Lung (tissue), 12 donors: ENCODE measurements around the gene CELA2B. TPM values are rescaled to one million over a fixed set of nuclear protein-coding genes. Genes with fewer than 3 reads are reported as not detected.
"Not testable (repeated sequence)": the region's sequence is repeated elsewhere in the genome, so short reads cannot be mapped to it uniquely, and the experiment has no call there.

Experiments
- ATAC-seq: fragments of 200-7000 bp; cut with Tn5 transposase; one replicate; pipeline ENCODE4 v1.9.1; 2020; ENCODE audit warnings: moderate number of reproducible peaks; ENCODE audit not compliant: insufficient read depth, low FRiP score
- DNase-seq, 3 donors: peaks; one replicate each; pipeline ENCODE4 v3.0.0-alpha.2; 2013 to 2017
- H3K27ac ChIP-seq, 2 donors: one replicate each; pipeline ENCODE4 v1.5.1; 2013; ENCODE audit warnings: mild to moderate bottlenecking in 2 of 2, moderate library complexity in 2 of 2, control low read depth in 1 of 2, inconsistent platforms in 1 of 2, low read depth in 1 of 2, low read length in 1 of 2
- H3K27me3 ChIP-seq, 3 donors: one replicate each; pipeline ENCODE4 v1.5.1; 2013; ENCODE audit warnings: low read length in 2 of 3; ENCODE audit not compliant: control insufficient read depth in 3 of 3, insufficient read depth in 3 of 3
- H3K36me3 ChIP-seq, 4 donors: one replicate each; pipeline ENCODE4 v1.5.1; 2013; ENCODE audit warnings: low read length in 4 of 4, mild to moderate bottlenecking in 1 of 4, moderate library complexity in 1 of 4; ENCODE audit not compliant: control insufficient read depth in 4 of 4, insufficient read depth in 4 of 4
- H3K4me1 ChIP-seq, 5 donors: one replicate each; pipeline ENCODE4 v1.5.1; 2013; ENCODE audit warnings: low read length in 5 of 5, mild to moderate bottlenecking in 2 of 5, moderate library complexity in 1 of 5; ENCODE audit not compliant: control insufficient read depth in 5 of 5, insufficient read depth in 5 of 5
- H3K4me3 ChIP-seq: one replicate; pipeline ENCODE4 v1.5.1; 2013; ENCODE audit warnings: mild to moderate bottlenecking, control low read depth, moderate library complexity
- H3K9ac ChIP-seq, 2 donors: one replicate each; pipeline ENCODE4 v1.5.1; 2013; ENCODE audit warnings: low read length in 2 of 2, control low read depth in 1 of 2; ENCODE audit not compliant: insufficient read depth in 1 of 2
- H3K9me3 ChIP-seq, 4 donors: one replicate each; pipeline ENCODE4 v1.5.1; 2013; ENCODE audit warnings: low read length in 3 of 4, mild to moderate bottlenecking in 1 of 4, moderate library complexity in 1 of 4; ENCODE audit not compliant: control insufficient read depth in 4 of 4, insufficient read depth in 3 of 4
- WGBS, 2 donors: extraction: QIAGEN DNeasy Blood & Tissue Kit; methylation state at CpG; one replicate each; pipeline ENCODE4 v1.1.7; 2013; 5-methylcytosine and 5-hydroxymethylcytosine counted together
- polyA plus RNA-seq, 2 donors: library from polyadenylated mRNA; stranded (reverse); fragments of 200-250 nt; gene quantifications; one replicate each; pipeline ENCODE4 v1.2.1, GENCODE V29; 2013
- total RNA-seq, 2 donors: library from RNA; depleted of rRNA in 1 of 2; stranded (reverse); fragments of >200 nt in 1 of 2; gene quantifications; one replicate each; pipeline ENCODE4 v1.2.1, GENCODE V29; 2014 to 2021
- TF ChIP-seq, protein P1 (sequence below): IDR thresholded peaks from 2 replicates; pipeline ENCODE4 v1.5.1; 2012; ENCODE audit warnings: mild to moderate bottlenecking; ENCODE audit errors: control extremely low read depth, extremely low read depth
- donor health status: control.
- donor health status: control.
- donor health status: Bipolar disorder and iron deficiency.
- donor health status: healthy.
- donor health status: DM: yes; HTN: yes; CAD: no.

Gene CELA2B
- total and polyA plus RNA-seq, 4 donors: 0.63 to 1.3 TPM; not detected in 2

DNA sequence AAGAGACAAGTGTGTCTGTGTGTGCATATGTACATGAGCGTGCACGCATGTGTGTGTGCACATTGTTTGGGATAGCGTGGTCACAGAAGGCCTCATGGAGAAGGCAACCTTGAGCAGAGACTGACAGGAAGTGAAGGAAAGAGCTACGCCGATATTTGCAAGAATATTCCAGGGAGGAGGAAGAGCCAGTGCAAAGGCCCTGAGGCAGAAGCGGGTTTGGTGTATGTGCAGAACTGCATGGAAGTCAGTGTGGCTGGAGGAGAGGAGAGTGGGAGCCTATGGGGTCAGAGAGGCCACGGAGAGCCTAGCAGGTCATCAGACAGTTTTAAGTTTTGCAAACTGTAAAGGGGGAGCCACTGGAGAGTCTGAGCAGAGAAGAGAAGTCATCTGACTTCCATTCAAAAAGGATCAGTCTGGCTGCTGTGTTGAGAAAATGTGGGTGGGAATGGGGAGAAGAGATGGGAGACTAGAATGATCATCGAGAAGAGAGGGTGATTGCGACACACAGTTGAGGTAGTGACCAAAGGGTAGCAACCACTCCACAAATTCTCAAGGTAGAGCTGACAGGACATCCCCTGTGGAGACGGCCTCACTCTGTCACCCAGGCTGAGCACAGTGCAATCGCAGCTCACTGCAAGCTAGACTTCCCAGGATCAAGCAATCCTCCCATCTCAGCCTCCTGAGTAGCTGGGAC is 3.9 kb downstream of the CELA2B start:
- no peak for ATAC-seq
- no peaks in the 10 kb centered on the region for H3K9me3 ChIP-seq
- DNase-seq: no peak
- 91 to 94% methylated on average over 11 of the region's 11 CpGs for WGBS, 2 donors
- no peak overlapping the region for H3K9ac ChIP-seq
- H3K27me3 ChIP-seq: no peaks in the 10 kb centered on the region
- H3K4me1 ChIP-seq: peaks cover 0 to 21% (median 2%) of the 10 kb centered on the region in 5 donors
- H3K36me3 ChIP-seq: peaks cover 0 to 1% (median 0%) of the 10 kb centered on the region in 4 donors
- H3K27ac ChIP-seq: no peak overlapping the region
- TF ChIP-seq, protein P1, sequence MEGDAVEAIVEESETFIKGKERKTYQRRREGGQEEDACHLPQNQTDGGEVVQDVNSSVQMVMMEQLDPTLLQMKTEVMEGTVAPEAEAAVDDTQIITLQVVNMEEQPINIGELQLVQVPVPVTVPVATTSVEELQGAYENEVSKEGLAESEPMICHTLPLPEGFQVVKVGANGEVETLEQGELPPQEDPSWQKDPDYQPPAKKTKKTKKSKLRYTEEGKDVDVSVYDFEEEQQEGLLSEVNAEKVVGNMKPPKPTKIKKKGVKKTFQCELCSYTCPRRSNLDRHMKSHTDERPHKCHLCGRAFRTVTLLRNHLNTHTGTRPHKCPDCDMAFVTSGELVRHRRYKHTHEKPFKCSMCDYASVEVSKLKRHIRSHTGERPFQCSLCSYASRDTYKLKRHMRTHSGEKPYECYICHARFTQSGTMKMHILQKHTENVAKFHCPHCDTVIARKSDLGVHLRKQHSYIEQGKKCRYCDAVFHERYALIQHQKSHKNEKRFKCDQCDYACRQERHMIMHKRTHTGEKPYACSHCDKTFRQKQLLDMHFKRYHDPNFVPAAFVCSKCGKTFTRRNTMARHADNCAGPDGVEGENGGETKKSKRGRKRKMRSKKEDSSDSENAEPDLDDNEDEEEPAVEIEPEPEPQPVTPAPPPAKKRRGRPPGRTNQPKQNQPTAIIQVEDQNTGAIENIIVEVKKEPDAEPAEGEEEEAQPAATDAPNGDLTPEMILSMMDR: no peak
- no peak overlapping the region for H3K4me3 ChIP-seq

DNA sequence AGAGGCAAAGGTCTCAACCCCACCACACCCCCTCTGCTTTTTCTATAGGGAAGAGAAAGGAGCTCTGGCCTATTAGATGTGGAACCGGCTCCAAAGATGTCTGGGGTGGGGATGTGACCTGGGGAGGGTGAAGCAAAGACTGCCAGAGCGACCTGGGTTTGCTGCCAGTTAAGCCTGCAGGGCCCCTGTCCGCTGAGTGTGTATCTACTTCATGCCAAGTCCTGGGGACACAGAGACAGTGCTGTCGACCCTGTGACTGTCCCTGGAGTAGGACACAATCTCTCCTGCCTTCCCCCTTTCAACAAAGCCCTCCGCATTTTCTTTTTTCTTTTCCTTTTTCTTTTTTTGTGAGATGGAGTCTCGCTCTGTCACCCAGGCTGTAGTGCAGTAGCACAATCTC is 6.6 kb downstream of the CELA2B start:
- H3K9ac ChIP-seq, H3K27me3 ChIP-seq, H3K27ac ChIP-seq, DNase-seq, H3K9me3 ChIP-seq, H3K4me1 ChIP-seq, ATAC-seq, H3K36me3 ChIP-seq, H3K4me3 ChIP-seq: not testable (repeated sequence)
- WGBS, 2 donors: 84 to 93% methylated on average over 6 of the region's 6 CpGs

DNA sequence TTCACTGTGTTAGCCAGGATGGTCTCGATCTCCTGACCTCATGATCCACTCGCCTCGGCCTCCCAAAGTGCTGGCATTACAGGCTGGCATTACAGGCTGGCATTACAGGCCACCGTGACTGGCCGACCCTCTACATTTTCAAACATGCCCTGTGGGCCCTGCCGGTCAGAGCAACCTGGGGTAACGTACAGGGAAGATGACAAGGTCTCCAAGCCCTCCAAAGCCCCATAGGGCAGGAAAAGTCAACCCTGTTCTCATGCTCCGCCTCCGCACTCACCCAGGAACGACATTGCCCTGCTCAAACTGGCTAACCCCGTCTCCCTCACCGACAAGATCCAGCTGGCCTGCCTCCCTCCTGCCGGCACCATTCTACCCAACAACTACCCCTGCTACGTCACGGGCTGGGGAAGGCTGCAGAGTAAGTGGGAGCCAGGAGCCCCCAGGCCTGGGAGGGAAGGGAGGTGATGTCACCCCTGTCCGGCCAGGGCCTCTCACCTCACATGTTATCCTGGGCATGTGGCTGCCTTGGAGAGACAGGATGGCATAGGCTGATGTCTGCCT is 7.2 kb downstream of the CELA2B start:
- H3K9ac ChIP-seq, H3K36me3 ChIP-seq, H3K9me3 ChIP-seq, DNase-seq, ATAC-seq, H3K4me1 ChIP-seq, H3K4me3 ChIP-seq, H3K27ac ChIP-seq, H3K27me3 ChIP-seq: not testable (repeated sequence)
- 85 to 88% methylated on average over 13 of the region's 16 CpGs for WGBS, 2 donors

DNA sequence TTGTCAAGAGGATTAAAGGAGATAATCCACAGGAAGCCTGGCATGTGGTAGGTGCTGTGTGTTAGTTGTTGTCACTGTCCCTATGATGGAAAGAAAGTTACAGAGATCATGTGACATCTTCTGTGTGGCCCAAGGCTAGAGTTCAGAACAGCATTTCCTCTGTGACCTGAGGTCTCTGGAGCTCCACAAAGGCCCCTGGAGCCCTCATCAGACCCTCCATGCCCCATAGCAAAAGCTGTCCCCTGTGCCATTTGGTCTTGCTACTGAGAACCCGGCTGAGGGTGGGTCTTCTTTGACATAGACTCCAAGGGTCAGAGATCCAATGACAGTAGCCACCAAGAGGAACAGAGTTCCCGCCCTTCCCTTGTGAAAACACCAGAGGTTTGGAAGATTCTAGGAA is 8.1 kb downstream of the CELA2B start:
- Histone ChIP-seq H3K27ac (no peak overlapping the region), H3K9ac (no peak overlapping the region), H3K9me3 (no peaks in the 10 kb centered on the region), H3K27me3 (no peaks in the 10 kb centered on the region), H3K36me3 (peaks cover 0 to 3% (median 2%) of the 10 kb centered on the region in 4 donors), H3K4me1 (no peaks in the 10 kb centered on the region), H3K4me3 (no peak overlapping the region)
- 88 to 90% methylated on average over 2 of the region's 2 CpGs for WGBS, 2 donors
- DNase-seq (no peak), ATAC-seq (no peak)
- TF ChIP-seq, protein P1: no peak

DNA sequence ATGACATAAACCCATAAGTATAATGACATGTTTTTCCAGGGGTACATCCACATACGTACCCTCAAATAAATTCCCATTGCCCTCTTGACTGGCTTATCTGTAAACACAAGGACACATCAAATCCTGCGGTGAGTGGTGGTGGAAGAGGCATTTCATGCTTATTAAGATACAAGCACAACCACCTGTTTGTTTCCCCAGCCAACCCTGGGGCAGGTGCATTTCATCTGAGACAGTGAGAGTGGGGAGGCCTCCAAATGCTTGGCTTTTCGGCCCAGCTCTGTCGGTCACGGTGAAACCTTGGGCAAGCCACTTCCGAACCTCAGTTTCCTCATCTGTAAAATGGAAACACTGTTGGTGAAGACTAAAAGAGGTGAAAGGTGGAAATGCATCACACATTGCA is 8.5 kb downstream of the CELA2B start:
- H3K4me3 ChIP-seq, H3K27me3 ChIP-seq, H3K4me1 ChIP-seq, DNase-seq, H3K27ac ChIP-seq, H3K9ac ChIP-seq, H3K9me3 ChIP-seq, ATAC-seq, H3K36me3 ChIP-seq: not testable (repeated sequence)
- 92 to 97% methylated on average over 6 of the region's 6 CpGs for WGBS, 2 donors
